AG09309 (cell line): ENCODE results near the gene RPL10A.
"Not testable (repeated sequence)": the region's sequence is repeated elsewhere in the genome, so short reads cannot be mapped to it uniquely, and the experiment has no call there.

ENCODE experiments used
- DNase-seq: peaks from one replicate; pipeline ENCODE4 v3.0.0-alpha.2; 2010; ENCODE audit warnings: low read depth
- H3K4me3 ChIP-seq: 2 replicates; pipeline ENCODE4 v1.5.1; 2011; ENCODE audit warnings: mild to moderate bottlenecking, low read depth, low read length, moderate library complexity; ENCODE audit not compliant: control insufficient read depth
- TF ChIP-seq, protein P1 (sequence below): IDR thresholded peaks from 2 replicates; pipeline ENCODE4 v1.5.1; 2011; ENCODE audit warnings: mild to moderate bottlenecking, low read depth, low read length, inconsistent platforms; ENCODE audit not compliant: insufficient read depth, control insufficient read depth; ENCODE audit errors: missing control alignments

RPL10A gene

DNA sequence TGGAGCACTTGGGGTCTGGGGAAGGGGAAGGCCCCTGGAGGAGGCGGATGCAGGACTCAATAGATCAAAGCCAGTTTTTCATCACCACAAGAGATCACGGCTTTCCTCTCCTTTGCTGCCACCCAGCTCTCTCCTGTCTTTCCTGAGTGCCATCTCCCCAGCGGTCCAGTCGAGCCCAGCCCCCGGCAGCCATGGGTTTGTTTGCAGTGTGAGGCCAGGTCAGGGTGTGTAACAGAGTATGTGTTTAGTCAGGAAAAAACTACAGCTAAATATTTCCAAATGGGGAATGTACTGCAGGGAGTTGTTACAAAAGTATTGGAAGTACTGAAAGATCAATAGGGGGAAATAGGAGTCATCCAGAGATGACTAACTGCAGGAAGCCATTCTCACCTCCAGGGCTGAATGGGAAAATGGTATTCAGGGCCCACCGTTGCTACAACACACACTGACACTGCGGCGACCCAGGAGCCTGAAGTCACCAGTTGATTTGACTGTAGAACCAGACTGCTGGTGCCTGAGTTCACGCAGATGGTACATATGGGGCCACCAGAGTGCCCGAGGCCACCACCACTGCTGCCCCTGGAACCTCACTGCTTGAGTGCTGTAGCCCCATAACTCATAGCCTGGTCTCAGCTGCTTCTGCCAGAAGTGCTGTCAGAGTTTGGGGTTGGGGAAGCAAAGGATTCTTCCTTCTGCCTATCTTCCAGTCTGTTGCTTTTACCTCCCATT lies 39.6 kb upstream of the RPL10A start:
- TF ChIP-seq, protein P1, sequence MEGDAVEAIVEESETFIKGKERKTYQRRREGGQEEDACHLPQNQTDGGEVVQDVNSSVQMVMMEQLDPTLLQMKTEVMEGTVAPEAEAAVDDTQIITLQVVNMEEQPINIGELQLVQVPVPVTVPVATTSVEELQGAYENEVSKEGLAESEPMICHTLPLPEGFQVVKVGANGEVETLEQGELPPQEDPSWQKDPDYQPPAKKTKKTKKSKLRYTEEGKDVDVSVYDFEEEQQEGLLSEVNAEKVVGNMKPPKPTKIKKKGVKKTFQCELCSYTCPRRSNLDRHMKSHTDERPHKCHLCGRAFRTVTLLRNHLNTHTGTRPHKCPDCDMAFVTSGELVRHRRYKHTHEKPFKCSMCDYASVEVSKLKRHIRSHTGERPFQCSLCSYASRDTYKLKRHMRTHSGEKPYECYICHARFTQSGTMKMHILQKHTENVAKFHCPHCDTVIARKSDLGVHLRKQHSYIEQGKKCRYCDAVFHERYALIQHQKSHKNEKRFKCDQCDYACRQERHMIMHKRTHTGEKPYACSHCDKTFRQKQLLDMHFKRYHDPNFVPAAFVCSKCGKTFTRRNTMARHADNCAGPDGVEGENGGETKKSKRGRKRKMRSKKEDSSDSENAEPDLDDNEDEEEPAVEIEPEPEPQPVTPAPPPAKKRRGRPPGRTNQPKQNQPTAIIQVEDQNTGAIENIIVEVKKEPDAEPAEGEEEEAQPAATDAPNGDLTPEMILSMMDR, result no peak
- H3K4me3 ChIP-seq, result no peak overlapping the region
- DNase-seq, result no peak

DNA sequence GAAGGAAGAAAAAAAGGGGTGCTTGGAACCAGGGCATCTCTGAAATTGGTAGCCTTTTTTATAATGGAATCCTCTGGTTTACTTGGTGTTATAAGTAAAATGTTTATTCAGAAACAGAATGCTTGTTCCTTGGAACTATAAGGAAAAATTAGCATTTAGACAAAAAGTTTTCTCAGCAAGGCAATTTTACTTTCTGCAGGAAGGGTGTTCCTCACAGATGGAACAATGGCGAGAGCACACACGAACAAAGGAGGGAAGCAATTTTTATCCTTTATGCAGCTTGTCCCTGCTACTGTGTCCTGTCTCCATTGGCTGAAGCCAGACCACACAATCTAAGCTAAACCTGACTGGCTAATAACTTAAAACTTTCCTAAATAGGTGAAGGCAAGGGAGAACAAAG lies 38.7 kb upstream of the RPL10A start:
- H3K4me3 ChIP-seq, result no peak overlapping the region
- DNase-seq, result no peak
- TF ChIP-seq, protein P1, result no peak

DNA sequence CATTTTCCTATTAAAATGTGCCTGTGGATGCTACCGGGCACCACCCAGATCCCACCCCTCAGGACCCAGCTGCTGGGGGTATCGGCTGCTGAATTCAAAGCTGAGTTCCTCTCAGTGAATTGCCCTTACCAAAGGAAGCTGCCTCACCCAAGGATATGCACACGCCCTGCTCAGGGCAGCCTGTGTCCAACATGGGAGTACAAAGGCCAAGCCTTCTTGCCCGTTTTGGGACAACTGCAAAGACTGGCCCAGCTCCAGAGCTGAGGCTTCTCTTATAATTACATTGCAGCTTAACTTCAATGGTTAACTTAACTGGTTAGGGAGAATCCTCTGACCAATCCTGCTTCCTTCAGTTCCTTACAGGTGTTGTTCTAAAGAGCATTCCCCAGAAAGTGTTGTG lies 35.9 kb upstream of the RPL10A start:
- TF ChIP-seq, protein P1, result no peak
- no peak for DNase-seq
- H3K4me3 ChIP-seq, result no peak overlapping the region

DNA sequence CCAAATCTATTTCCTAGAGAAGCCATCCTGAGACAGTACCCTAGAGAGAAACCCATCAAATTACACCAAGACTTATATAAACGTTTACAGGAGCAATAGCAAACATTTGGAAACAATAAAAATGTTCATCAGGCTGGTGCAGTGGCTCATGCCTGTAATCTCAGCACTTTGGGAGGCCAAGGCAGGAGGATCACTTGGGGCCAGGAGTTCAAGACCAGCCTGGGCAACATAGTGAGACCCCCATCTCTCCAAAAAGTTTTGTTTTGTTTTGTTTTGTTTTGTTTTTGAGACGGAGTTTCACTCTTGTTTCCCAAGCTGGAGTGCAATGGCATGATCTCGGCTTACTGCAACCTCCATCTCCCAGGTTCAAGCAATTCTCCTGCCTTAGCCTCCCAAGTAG lies 35.5 kb upstream of the RPL10A start:
- not testable (repeated sequence) for DNase-seq, H3K4me3 ChIP-seq

DNA sequence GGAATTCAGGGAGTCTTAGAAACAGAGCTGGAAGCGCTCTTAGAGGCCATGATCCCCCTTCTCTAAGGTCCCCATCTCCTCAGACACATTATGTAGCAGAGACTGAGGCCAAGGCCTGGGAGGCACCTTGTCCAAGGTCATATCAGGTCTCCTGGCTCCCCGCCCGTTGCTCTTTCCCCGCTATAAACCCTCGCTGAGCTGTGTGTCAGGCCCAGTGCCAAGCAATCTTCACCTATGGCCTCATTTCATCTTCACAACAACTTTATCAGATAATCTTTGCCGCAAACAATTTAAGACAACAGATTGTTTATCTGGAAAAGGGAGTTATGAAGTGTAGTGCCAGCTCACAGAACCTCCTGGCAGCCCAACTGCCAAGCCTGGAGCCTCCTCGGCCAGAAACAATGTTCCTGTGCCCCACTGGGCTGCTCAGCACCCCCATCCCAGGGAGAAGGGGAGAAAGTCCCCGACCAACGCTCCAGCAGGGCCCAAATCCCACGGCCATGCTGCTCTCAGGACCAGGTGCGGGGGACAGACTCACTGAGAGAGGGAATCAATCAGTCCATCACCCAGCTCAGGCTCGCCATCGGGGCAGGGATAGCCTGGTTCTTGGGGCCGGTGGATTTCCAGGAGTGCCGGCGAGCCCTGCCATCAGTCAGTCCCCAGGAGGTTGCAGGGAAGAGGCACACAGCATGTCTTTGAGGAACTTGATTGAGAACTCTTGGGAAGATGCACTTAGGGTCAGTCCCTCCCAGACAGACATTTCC lies 32.9 kb upstream of the RPL10A start:
- DNase-seq, result no peak
- H3K4me3 ChIP-seq, result no peak overlapping the region
- TF ChIP-seq, protein P1, result no peak

DNA sequence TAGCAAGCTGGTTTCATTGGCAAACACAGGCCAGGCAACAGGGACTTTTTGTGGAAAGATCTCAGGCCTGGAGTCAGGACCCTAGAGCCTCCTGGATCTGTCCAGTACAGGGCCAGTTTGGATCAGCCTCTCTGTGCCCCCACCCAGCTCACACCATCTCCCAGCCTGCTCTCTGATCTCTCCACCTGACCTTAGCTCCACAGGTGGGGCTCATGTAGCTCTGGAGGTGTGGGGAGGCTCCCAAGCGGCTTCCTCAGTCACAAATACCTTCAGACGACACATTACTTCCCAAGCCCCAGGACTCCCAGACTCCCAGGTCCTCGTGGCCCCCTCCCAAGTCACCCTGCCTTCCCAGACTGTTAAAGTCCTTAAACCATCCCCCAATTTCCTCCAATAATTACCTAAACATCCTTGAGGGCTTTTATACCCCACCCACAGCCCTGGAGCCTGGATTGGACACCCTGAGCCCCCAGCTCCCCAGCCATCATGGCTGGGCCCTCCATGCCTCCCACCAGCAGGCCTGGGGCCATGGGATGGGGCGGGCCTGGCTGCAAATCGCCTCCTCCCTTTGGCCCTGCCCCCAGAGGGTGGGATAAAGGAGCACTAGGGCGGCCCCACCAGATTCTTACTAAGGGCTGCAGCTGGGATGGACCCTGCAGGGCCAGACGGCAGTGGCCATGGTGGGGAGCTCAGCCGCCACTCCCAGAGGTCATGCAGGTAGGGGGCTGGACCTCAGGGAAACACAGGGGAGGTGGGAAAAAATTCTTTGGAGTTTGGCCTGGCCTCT lies 31.9 kb upstream of the RPL10A start:
- H3K4me3 ChIP-seq, result no peak overlapping the region
- TF ChIP-seq, protein P1, result no peak
- DNase-seq, result no peak

DNA sequence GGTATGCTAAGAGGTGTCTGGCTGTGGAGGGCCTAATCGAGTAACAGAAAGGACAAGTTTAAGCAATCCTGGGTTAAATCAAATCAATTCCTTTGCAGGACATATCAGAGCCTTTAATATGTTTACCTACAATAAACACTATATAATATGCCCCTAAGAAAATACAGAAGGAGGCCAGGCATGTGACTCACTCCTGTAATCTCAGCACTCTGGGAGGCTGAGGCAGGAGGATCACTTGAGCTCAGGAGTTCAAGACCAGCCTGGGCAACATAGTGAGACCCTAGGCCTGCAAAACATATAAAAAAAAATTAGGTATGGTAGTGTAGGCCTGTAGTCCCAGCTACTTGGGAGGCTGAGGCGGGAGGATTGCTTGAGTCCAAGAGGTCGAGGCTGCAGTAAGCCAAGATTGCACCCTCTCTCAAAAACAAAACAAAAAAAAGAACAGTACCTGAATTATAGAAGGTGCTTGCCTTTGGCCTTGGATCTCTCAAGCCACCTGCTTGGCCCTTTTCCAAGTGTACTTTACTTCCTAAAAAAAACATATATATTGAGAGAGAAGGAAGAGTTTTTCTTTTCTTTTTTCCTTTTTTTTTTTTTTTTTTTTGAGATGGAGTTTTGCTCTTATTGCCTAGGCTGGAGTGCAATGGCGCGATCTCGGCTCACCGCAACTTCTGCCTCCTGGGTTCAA lies 29.7 kb upstream of the RPL10A start:
- DNase-seq, H3K4me3 ChIP-seq: not testable (repeated sequence)
